GM21786 (cell line): ENCODE measurements around the gene SHANK3.

ENCODE experiments used
- ATAC-seq: cut with Tn5 transposase; IDR thresholded peaks from one replicate; pipeline ENCODE4 v1.9.1; 2021; ENCODE audit not compliant: unreplicated experiment

SHANK3 gene

DNA sequence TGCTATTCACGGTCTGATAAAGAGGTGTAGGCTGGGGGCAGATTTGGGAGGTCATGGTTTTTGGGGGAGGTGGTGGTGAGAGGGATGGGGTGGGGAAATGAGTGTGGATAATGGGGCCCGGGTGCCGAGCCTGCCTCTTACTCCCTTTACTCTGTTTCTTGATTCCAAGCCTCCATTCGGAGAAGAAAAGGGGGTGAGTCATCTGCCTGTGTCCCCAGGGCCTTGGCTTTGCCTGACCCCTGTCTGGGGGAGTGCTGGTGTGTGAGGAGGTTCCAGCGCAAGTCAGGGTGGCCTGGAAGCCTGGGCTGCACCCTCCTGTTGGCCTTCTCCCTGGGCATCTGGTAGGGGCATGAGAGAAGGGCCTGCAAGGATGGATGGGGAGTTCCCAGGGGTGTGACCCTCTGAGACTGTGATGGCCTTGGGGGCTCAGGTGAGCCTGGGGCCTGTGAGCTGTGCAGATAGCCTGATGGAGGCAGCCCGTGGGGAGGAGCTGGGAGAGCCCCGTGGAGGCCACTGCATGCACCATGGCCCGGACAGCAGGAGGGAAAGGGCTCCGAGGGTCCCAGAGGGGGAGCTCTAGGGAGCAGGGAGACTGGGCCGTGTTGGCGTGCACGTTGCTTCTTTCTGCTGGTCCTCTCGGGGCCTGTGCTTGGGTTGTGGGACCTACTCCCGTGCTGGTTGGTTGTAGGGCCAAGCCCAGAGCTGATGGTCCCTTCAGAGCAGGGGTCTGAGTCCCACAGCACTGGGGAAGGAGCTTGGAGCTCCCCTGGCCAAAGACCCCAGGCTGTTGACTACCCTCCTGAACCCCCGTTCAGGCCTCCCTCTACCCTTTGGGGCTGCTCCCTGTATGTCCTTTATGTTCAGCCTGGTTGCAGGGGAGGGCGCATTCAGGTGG is 39.1 kb downstream of the SHANK3 start:
- no peak for ATAC-seq

GRCh38 chr22:50712341-50713007 is 39.9 kb downstream of the SHANK3 start:
- no peak for ATAC-seq

DNA sequence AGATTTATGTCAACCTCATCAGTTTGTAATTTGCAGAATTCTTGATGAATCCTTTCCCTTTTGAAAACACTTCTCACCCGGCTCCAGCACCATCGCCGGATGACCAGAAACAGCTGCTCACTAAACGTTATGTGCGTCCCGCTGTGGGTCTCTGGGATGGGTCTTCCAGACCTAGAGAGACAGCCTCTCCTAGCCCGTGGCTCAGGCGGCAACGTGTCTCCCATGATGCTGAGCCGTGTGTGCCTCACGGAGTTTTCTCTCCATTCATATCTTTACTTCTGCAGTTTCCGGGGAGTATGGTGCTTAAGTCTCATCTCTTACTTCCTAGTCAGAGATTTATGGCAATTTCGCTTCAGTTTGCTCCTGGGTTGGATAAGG is 40.4 kb downstream of the SHANK3 start:
- ATAC-seq: no peak

- ATAC-seq: no peak
Observed at GRCh38 chr22:50713571-50714056, 41.0 kb downstream of the SHANK3 start.

DNA sequence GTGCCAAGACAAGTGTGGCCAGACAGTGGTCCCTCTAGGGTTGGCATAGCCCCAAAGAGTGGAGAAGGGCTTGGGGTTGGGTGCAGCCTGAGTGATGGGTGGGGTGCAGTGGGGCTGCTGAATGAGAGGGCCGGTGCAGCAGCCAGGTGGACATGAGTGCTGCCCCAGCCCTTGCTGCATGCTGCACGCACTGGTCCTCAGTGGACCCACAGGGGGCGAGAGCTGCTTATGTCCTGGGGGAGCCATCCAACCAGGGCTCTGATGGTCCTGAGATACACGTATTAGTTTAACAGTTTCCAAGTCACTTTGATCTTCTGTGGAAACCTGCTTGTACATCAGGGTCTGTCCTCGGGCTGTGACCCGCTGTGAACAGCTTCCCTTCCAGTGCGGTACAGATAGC is 41.5 kb downstream of the SHANK3 start:
- ATAC-seq: no peak

DNA sequence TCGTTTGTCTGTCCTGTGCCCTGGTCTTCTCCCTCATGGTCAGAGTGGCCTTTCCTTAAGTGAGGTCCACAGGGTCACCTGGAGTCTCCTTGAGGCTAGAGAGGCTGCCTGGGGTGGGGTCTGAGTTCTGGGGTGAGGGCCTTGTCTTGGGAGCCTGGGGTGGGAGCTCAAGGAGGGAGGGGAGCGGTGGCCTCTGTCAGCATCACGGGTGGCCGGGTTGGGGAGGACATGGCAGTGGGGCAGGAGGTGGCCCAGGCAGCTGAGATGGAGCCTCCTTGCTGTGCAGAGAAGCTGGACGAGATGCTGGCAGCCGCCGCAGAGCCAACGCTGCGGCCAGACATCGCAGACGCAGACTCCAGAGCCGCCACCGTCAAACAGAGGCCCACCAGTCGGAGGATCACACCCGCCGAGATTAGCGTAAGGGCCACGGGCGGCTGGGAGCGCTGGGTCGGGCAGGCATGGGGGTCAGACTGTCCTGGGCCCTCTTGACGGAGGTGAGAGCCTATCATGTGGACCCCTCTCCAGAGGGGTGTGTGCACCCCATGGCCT is 42.1 kb downstream of the SHANK3 start:
- no peak for ATAC-seq

DNA sequence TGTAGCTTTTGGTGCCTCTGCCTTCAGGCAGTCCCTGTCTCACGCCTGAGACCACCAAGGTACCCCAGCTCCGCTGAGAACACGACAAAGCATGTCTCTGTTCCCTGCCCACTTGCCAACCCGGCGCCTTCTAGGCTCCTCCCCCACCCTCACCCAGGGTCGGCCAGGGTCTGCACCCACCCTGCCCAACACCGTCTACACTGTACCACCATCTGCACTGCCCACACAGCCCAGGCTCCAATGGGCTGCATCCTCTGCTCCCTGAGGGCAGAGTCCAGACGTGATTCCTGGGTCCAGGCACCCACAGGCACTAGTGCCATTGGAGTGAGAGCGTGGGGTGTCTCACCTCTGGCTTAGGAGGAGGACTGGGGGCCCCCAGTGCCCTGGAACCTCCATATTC is 42.6 kb downstream of the SHANK3 start:
- ATAC-seq: no peak

GRCh38 chr22:50715776-50716175 is 43.2 kb downstream of the SHANK3 start:
- no peak for ATAC-seq

DNA sequence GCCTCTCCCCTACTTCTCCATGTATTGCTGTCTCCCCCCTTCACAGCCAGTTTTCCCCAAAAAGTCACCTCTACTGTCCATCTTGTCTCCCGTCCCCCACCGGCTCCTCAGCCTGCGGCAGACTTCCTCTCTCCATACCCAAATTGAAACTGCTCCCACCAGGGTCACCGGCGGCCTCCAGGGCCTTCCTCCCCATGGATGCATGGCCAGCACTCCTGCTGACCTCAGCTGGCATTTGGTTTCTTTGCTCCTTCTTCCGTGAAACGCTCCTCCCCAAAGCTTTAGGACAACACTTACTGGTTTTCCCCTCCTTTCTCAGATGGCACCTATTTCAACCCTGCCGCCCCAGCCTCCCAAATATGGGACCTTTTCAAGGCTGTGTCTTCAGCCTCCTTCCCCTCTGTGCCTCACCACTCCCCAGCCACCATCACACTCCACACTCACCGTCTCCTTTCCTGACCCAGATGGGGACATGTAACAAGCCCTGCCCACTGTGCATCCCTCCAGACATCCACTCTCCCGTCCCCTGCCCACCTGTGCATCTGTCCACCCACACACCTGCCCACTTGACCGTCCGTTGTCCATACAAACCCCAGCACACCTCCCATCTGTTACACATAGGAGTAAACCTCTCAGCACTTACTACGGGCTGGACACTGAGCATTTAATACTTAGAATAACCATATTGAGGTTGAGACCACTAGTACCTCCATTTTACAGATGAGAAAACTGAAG is 43.8 kb downstream of the SHANK3 start:
- ATAC-seq: no peak

DNA sequence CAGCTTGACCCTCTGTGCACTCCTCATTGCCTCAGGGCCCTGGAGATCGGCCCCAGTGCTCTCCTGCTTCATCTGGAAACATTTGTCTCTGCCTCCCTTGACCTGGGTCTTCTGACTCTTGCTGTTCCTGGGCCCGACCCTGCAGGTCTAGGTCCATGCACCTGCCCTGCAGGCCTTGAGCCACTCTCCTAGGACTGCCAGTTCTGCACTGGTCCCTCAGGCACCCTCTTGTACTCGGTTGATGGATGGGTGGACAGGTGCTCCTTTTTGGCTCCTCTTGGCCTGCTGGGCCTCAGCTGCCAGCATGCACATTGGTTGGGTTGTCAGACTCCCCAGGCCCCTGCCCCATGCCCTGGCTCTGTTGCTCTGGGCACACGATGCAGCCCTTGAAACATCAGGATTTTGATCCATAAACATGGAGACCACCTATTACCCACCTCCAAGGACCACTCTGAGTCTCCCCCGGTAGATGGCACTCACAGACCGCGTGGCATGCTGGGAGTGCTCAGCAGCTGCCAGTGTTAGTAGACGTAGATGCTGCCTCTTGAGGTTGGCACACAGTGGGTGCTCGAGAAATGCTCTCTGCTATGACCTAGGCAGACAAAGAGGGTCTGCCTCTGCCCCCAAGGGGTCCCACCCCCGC is 45.2 kb downstream of the SHANK3 start:
- no peak for ATAC-seq

- no peak for ATAC-seq
Observed at GRCh38 chr22:50718352-50718709, 45.7 kb downstream of the SHANK3 start.

DNA sequence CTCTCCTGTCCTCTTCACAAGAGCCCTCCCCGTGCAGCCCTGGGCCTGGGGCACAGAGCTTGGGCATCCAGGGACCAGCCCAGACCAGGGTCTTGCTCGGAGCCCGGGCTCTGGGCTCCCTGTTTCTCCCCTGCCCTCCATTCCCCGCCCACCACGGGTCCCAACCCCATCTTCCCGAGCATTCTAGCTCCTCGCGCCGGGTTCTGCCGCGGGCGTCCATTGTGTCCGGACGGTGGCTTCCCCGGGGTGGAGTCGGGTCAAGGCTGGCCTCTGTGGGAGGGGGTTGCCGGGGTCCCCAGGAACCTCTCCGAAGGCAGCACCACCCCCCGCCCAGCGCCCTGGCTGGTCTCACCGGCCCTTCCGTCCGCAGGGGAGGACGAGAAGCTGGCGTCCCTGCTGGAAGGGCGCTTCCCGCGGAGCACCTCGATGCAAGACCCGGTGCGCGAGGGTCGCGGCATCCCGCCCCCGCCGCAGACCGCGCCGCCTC is 47.2 kb downstream of the SHANK3 start:
- ATAC-seq: no peak

DNA sequence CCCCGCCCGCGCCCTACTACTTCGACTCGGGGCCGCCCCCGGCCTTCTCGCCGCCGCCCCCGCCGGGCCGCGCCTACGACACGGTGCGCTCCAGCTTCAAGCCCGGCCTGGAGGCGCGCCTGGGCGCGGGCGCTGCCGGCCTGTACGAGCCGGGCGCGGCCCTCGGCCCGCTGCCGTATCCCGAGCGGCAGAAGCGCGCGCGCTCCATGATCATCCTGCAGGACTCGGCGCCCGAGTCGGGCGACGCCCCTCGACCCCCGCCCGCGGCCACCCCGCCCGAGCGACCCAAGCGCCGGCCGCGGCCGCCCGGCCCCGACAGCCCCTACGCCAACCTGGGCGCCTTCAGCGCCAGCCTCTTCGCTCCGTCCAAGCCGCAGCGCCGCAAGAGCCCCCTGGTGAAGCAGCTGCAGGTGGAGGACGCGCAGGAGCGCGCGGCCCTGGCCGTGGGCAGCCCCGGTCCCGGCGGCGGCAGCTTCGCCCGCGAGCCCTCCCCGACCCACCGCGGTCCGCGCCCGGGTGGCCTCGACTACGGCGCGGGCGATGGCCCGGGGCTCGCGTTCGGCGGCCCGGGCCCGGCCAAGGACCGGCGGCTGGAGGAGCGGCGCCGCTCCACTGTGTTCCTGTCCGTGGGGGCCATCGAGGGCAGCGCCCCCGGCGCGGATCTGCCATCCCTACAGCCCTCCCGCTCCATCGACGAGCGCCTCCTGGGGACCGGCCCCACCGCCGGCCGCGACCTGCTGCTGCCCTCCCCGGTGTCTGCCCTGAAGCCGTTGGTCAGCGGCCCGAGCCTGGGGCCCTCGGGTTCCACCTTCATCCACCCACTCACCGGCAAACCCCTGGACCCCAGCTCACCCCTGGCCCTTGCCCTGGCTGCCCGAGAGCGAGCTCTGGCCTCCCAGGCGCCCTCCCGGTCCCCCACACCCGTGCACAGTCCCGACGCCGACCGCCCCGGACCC is 48.0 kb downstream of the SHANK3 start:
- ATAC-seq: no peak

- ATAC-seq: no peak
Observed at GRCh38 chr22:50721257-50721844, 48.7 kb downstream of the SHANK3 start.

- ATAC-seq: no peak
Observed at GRCh38 chr22:50722048-50722701, 49.6 kb downstream of the SHANK3 start.
